Measurements from ENCODE around the gene MTMR11. TPM values are rescaled to one million over a fixed set of nuclear protein-coding genes. Genes with fewer than 3 reads are reported as not detected.

MTMR11 gene
- total and polyA plus RNA-seq, 9 of the 15 experiments (the other 6 are each of a cell fraction or from before 2014, with no cell fraction given) = 0.09 to 1.6 (median 0.51) TPM

DNA sequence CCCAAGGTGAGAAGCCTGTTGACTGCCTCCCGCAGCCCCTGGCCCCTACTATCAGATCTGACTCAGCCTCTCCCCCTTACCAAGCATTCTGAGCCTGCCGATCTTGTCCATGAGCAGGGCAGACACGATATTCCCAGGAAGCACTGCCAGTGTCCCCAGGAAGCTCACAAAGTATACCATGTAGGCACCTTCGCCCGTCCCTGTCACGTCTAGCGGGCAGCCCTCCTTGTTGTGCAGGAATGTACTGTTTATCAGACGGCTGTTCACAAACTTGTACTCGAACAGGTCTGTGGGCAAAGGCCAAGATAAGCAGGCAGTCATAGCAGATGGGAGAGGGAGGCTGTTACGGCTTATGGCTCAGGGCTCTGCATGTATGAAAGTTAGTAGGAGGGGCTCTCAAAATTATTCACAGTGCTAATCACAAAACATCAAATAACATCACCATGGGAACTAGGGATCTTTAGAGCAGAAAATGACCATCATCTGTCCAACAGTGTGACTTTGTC lies 30.1 kb downstream of the MTMR11 start (continued):
- TF ChIP-seq, protein P1, sequence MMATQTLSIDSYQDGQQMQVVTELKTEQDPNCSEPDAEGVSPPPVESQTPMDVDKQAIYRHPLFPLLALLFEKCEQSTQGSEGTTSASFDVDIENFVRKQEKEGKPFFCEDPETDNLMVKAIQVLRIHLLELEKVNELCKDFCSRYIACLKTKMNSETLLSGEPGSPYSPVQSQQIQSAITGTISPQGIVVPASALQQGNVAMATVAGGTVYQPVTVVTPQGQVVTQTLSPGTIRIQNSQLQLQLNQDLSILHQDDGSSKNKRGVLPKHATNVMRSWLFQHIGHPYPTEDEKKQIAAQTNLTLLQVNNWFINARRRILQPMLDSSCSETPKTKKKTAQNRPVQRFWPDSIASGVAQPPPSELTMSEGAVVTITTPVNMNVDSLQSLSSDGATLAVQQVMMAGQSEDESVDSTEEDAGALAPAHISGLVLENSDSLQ (IDR thresholded peaks at IDR 0.05) = peak; percentile 22
- 0 out of 4 replicates have a peak, but pooled peaks of 1 of the 2 experiments have one; percentile 34 for TF ChIP-seq KDM1A (IDR thresholded peaks at IDR 0.05)
- TF ChIP-seq, protein P2, sequence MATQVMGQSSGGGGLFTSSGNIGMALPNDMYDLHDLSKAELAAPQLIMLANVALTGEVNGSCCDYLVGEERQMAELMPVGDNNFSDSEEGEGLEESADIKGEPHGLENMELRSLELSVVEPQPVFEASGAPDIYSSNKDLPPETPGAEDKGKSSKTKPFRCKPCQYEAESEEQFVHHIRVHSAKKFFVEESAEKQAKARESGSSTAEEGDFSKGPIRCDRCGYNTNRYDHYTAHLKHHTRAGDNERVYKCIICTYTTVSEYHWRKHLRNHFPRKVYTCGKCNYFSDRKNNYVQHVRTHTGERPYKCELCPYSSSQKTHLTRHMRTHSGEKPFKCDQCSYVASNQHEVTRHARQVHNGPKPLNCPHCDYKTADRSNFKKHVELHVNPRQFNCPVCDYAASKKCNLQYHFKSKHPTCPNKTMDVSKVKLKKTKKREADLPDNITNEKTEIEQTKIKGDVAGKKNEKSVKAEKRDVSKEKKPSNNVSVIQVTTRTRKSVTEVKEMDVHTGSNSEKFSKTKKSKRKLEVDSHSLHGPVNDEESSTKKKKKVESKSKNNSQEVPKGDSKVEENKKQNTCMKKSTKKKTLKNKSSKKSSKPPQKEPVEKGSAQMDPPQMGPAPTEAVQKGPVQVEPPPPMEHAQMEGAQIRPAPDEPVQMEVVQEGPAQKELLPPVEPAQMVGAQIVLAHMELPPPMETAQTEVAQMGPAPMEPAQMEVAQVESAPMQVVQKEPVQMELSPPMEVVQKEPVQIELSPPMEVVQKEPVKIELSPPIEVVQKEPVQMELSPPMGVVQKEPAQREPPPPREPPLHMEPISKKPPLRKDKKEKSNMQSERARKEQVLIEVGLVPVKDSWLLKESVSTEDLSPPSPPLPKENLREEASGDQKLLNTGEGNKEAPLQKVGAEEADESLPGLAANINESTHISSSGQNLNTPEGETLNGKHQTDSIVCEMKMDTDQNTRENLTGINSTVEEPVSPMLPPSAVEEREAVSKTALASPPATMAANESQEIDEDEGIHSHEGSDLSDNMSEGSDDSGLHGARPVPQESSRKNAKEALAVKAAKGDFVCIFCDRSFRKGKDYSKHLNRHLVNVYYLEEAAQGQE (IDR thresholded peaks at IDR 0.05; ENCODE audit: borderline replicate concordance) = no peak
- TF ChIP-seq, protein P2 (CRISPR knock-in tag; IDR thresholded peaks at IDR 0.05; ENCODE audit: low read depth) = no peak
- TF ChIP-seq MTA1 (IDR thresholded peaks at IDR 0.05; ENCODE audit: borderline replicate concordance) = peak; percentile 74; the same call in 1 of the 2 replicates
- TF ChIP-seq, protein P3, sequence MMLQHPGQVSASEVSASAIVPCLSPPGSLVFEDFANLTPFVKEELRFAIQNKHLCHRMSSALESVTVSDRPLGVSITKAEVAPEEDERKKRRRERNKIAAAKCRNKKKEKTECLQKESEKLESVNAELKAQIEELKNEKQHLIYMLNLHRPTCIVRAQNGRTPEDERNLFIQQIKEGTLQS (IDR thresholded peaks at IDR 0.05) = peak; percentile 77
- TF ChIP-seq, protein P3 (CRISPR knock-in tag; conservative IDR thresholded peaks at IDR 0.05) = no peak
- TF ChIP-seq FOXM1 (IDR thresholded peaks at IDR 0.05; ENCODE audit: low read depth) = no peak
- TF ChIP-seq FOXM1 (CRISPR knock-in tag; IDR thresholded peaks at IDR 0.05; ENCODE audit: low read depth) = no peak
- TF ChIP-seq, protein P4, sequence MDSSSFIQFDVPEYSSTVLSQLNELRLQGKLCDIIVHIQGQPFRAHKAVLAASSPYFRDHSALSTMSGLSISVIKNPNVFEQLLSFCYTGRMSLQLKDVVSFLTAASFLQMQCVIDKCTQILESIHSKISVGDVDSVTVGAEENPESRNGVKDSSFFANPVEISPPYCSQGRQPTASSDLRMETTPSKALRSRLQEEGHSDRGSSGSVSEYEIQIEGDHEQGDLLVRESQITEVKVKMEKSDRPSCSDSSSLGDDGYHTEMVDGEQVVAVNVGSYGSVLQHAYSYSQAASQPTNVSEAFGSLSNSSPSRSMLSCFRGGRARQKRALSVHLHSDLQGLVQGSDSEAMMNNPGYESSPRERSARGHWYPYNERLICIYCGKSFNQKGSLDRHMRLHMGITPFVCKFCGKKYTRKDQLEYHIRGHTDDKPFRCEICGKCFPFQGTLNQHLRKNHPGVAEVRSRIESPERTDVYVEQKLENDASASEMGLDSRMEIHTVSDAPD (CRISPR knock-in tag; IDR thresholded peaks at IDR 0.05) = no peak
- TF ChIP-seq RUNX1 (IDR thresholded peaks at IDR 0.05; ENCODE audit: low read depth) = no peak
- no peak for TF ChIP-seq PRPF4 (IDR thresholded peaks at IDR 0.05; ENCODE audit: insufficient read depth, low read depth, low read length, poor library complexity, severe bottlenecking)
- TF ChIP-seq, protein P5, sequence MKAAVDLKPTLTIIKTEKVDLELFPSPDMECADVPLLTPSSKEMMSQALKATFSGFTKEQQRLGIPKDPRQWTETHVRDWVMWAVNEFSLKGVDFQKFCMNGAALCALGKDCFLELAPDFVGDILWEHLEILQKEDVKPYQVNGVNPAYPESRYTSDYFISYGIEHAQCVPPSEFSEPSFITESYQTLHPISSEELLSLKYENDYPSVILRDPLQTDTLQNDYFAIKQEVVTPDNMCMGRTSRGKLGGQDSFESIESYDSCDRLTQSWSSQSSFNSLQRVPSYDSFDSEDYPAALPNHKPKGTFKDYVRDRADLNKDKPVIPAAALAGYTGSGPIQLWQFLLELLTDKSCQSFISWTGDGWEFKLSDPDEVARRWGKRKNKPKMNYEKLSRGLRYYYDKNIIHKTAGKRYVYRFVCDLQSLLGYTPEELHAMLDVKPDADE (conservative IDR thresholded peaks at IDR 0.05; ENCODE audit: control insufficient read depth, low read depth, low read length) = no peak
- TF ChIP-seq ZNF239 (CRISPR knock-in tag; IDR thresholded peaks at IDR 0.05) = no peak
- TF ChIP-seq SOX6 (IDR thresholded peaks at IDR 0.05) = no peak
- TF ChIP-seq RBBP5 (IDR thresholded peaks at IDR 0.05; ENCODE audit: borderline replicate concordance, insufficient read depth, low read length, poor library complexity, severe bottlenecking) = peak; percentile 50

All from K562 (cell line).